GM12891 (cell line): ENCODE measurements around the gene KLHL21.

Source experiments
- POLR2A ChIP-seq: IDR thresholded peaks from 2 replicates; pipeline ENCODE4 v1.6.1; 2011; ENCODE audit warnings: low read depth, low read length, control low read depth
- POLR2AphosphoS5 ChIP-seq: IDR thresholded peaks from 2 replicates; pipeline ENCODE4 v1.6.1; 2011; ENCODE audit warnings: low read depth, low read length, control low read depth

- TF ChIP-seq POLR2A, result no peak
- no peak for TF ChIP-seq POLR2AphosphoS5
Measured at GRCh38 chr1:6585841-6586240, 16.8 kb downstream of the KLHL21 start.
